GM21717 (cell line): Measurements from ENCODE around the gene OTUD4.

Experiments
- ATAC-seq: cut with Tn5 transposase; IDR thresholded peaks from one replicate; pipeline ENCODE4 v1.9.1; 2021; ENCODE audit warnings: mild to moderate bottlenecking, moderate library complexity; ENCODE audit not compliant: unreplicated experiment

Gene OTUD4

DNA sequence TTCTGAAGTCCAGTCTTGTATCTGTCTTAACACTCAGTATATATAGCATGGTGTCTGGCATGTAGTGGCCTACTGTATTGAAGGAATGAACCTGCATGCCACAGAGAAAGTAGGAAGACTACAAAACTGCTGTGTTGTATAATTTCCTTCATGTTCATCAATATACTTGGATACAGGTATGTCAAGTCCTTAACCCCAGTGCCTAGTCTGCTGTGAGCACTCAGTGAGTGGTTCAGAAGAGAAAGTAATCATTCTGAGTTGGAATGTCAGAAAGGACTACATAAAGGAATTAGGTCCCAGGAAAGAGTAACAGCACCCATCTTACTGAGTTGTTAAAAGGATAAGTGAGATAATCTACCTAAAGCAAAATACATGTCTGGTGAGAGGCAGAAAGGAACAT, 50.3 kb downstream of the OTUD4 start:
- no peak for ATAC-seq

DNA sequence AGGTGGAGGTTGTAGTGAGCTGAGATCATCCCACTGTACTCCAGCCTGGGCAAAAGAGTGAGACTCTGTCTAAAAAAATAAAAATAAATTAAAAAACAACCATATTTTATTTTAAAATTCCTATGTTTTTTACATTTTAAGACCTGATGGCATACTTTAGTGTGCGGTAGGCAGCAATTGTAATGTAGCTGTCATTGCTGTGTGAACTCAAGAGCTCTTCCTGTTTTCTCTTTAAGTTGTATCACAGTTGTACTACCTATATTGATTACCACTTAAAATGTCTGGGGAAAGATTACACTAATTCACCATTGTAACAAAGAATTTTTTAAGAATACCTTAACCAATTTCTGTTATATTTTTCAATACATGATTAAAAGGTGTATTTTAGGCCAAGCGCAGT, 55.0 kb downstream of the OTUD4 start:
- no peak for ATAC-seq

DNA sequence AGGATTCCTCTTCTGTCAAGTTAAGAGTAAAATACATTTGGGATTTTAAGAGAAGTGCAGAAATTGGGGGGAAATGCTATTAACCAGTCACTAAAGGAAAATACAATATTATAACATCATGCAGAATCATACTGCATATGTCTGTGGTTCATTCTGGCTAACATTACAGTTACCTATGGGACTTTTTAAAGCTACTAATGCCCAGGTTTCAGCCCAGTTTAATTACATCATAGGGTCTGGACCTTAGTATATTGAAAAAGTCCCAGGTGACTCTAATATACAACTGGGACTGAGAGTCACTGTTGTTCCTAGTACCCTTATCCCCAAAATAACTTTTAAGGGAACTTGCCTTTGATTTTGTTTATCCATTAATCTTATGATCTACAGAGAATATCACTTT, 72.3 kb downstream of the OTUD4 start:
- ATAC-seq = no peak

DNA sequence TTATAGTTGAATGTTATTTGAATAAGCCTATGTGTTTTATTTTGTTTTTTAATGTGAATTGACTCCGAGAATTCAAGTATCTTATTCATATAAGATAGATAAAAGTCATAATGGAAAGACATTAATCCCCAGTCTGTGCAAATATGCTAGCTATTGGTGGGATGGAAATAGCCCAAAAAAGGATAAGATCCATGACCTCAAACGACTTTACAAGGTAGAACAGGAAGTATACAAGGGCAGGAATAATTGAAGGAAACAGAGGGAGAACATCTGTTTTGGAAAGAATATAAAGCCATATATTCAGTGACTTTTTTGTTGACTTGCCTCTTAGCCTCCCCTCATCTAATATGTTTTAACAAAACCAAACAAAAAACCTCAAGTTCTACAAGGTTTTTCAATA, 73.3 kb downstream of the OTUD4 start:
- no peak for ATAC-seq

DNA sequence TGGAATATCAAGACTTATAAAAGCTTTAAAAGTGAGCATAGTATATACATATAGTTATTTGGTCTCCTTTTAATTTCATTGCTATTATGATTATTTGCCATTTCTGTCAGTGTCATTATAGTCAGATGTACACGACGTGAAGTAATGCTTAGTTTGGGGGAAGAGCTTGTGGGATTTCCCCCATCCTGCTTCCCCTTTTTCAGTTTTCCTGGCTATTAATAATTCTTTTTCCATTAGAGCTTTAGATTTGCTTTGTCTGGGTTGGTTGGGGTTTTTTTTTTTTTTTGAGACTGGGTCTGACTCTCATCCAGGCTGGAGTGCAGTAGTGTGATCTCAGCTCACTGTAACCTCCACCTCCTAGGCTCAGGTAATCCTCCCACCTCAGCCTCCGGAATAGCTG, 76.9 kb downstream of the OTUD4 start:
- ATAC-seq = no peak

DNA sequence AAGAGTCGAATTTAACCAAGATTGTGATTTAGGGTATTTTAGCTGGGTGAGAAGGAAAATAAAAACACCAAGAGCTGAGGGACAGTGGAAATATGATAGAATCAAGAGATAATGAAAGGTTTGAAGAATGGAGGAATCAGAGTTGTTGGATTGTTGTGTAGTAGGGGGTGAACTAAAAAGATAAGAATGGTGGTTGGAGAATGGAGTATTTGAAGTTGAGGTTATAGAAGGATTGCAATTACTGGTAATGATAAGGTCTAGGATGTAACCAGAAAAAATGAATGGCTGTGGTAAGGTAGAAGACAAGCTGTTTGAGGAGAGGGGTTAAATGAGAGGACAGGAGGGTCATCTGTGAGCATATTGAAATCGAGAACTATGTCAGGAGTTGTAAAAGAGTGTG, 77.8 kb downstream of the OTUD4 start:
- no peak for ATAC-seq

DNA sequence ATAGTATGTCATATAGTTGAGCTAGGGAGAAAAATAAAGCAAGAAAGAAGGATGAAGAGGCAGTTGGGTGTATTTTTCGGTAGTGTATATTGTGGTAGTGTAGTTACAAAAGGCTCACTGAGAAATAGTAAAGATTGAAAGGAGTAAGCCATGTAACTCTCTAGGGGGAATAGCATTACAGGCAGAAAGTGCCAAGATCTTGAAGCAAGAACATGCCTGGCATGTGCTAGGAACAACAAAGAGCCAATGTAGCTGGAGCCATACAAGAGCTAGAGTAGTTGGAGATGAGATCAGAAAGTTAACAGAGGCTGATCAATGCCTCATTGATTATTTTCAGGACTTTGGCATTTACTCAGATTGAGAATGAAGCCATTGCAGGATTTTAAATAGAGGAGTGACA, 79.3 kb downstream of the OTUD4 start:
- no peak for ATAC-seq

DNA sequence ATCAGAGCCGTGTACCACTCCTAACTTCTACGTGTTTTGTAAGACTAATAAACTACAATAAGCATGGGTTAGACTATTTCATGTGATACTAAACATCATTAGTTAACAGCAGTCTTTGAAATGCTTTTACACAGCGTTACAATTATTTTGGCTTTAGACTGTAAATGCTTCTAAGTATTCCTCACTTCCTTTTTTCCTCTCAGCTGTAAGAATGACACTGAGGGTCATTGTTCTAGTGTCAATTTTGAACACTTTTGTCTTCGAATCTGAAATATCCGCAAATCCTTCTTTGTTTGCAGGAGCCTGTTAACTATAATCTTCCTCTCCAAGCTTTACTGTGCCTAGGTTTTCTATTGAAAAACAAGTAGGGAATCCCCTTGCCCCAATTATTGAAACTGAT, 80.7 kb downstream of the OTUD4 start:
- no peak for ATAC-seq

DNA sequence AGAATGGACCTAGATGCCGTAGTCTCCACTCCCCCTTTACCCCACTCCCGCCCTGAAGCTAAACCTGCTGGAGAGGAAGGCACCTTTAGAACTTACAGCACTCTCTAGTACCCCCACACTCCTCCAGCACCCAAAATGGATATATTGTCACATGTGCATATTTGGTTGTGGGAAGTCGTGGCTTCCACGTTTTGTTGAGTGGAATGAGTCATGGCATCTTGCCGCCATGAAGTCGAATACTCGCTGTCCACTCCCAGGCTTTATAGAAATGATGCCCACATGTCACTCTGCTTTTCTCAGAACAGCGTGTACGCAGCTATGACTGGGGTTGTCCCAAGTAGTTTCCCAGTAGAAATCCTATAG, 81.7 kb downstream of the OTUD4 start:
- ATAC-seq = peak; percentile 17

DNA sequence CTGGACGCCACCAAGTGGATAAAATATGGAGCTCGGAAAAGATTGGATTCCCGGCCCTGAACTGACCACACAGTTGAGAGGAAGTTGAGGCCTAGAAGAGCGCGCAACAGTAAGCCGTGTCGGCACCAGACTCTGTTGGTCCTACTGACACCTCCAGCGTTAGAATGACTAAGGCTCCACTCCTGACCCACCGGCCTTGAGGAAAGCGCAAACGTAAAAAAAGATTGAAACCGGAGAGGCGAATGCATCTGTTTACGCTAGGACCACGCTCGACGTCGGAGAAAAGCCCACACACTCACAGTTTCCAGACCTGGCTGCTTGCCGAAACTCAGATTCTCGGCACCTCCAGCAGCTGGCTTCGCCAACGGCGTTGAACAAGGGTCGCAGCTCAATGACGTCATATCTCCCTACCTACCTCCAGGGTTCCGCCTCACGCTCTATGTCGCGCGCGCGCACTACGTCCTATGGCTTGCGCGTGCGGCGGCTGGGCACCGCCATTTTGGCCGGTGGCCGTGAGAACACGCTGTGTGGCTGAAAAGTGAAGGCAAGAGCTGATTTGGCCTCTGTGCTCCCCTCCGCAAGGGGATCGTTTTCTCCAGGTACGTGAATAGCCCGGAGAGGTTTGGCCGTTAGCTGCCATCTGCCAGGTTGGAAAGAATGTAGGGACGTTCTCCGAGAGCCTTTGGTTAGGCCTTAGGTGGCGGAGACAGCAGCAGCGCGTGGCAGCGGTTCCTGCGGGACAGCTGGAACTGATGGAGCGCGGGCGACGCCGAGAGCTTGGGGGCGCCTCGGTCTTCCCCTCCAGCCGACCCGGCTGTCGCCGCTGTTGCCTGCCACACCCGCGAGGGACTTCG, 82.3 kb downstream of the OTUD4 start, which contains the start of the genes ABCE1 and ANAPC10:
Gene ABCE1, plus strand, starts transcription at position 491 of the 854 bp plus-strand sequence. CDS start 6,102 bp downstream, outside the sequence.
Gene ANAPC10, minus strand, starts transcription at position 376 of the 854 bp plus-strand sequence. CDS start 2,097 bp downstream, outside the sequence.
- ATAC-seq = peak; percentile 77

DNA sequence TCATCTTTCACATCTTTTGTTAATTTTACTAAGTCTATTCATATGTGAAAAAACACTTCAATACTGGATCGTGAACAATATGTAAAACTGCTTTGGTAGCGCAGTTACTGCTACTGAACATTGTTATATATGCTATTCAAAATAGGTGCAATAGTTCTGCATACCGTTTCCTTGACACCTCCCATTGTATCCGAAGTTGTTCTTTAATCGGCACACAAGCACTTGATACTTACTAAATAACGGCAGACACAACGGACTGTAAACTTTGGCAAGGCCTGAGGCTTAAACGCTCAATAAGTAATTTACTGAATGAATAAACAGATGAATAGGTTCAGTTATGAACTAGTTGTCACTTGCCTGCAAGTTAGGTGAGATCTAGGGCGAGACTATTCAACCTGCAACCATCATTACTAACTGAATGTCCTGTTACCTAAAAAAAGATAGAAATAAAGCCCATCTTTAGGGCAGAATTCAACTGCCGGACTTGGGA, 83.0 kb downstream of the OTUD4 start:
- no peak for ATAC-seq

DNA sequence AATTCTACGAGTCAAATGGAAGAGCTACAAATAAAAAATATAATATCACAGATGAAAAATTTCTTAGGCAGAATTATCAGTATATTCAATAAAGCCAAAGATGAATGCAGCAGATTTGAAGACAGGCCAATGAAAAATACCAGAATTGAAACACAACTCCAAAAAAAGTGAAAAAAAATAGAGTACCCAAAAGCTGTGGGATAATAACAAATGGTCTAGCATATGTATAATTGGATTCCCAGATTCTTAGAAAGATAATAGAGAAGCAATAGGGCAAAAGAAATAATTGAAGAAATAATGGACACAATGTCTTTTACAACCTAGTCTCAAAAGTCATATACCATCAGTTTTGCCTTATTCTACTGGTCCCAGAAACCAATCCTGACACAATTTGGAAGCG, 86.8 kb downstream of the OTUD4 start:
- ATAC-seq = no peak

DNA sequence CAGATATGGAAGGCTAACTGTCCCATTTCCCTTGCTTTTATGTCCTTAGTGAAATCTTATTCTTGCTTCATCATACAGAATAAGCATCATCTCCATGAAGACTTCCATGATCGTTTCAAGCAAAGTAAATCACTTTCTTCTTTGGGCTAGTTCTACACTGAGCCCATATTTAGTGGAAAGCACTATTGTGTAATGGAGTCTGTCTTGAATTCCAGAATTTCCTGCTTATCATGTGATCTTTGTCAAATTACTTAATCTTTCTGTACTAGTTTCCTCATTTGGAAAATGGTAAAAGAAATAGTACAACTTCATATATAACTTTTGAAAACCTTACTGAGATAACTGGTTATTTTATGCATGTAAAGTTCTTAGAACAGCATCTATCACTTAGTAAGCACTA, 90.0 kb downstream of the OTUD4 start:
- ATAC-seq = no peak

DNA sequence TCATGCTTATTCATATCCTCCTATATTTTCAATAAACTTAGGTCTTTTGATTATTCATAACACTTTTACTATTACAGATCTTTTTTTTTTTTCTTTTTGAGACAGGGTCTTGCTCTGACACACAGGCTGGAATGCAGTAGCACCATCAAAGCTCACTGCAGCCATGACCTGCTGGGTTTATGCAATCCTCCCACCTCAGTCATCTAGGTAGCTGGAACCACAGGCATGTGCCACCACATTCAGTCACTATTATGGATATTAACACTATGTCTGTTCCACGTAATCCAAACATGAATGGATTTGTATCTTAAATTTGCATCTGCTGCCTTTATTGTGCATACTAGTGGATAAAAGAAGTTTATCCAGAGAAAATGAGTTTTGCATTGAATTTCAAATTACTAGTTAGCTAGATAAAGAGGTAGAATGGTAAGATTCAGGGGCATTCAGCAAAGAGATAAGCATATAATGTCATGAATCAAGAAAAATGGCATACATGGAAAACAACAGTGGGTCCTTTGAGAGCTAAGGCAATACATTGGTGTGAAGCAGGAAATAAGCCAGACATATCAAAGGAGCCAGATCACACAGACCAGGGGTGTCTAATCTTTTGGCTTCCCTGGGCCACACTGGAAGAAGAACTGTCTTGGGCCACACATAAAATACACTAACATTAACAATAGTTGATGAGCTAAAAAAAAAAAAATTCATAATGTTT, 96.3 kb downstream of the OTUD4 start:
- no peak for ATAC-seq
